Measurements from ENCODE around the gene KCNIP2. TPM values are rescaled to one million over a fixed set of nuclear protein-coding genes. Genes with fewer than 3 reads are reported as not detected.
A peak's percentile ranks its signal among the peaks of the same experiment; 100 is the strongest.

KCNIP2 gene
- total RNA-seq, 4 donors from 2014 or later = 6.1 to 63.9 (median 37.2) TPM

- Histone ChIP-seq H3K27me3 (no peaks in the 10 kb centered on the region), H3K27ac (no peak overlapping the region), H3K4me1 (peaks cover 0 to 52% (median 22%) of the 10 kb centered on the region in 4 donors), H3K9me3 (no peaks in the 10 kb centered on the region), H3K4me3 (no peak overlapping the region), H3K36me3 (peaks cover 0 to 21% (median 0%) of the 10 kb centered on the region in 3 donors)
- TF ChIP-seq EP300 (IDR thresholded peaks at IDR 0.05) (no peak), CTCF (IDR thresholded peaks at IDR 0.05) (no peak), POLR2A (IDR thresholded peaks at IDR 0.05) (no peak)
- no peak for DNase-seq (ENCODE audit: low spot score in 2 of 2)
Measured at GRCh38 chr10:101841826-101842225, 1.8 kb downstream of the KCNIP2 start.

- no peaks in the 10 kb centered on the region for H3K9me3 ChIP-seq
- peak; percentile 52 to 69 for DNase-seq (ENCODE audit: low spot score in 2 of 2)
- H3K27ac ChIP-seq = peak overlapping the region in 1 of 4 donors; percentile 70
- TF ChIP-seq EP300 (IDR thresholded peaks at IDR 0.05) = no peak
- TF ChIP-seq POLR2A (IDR thresholded peaks at IDR 0.05) = no peak
- TF ChIP-seq CTCF (IDR thresholded peaks at IDR 0.05) = peak; percentile 79 to 88 (median 87)
- H3K4me3 ChIP-seq = peak overlapping the region in 3 of 4 donors; percentile 14 to 50 (median 40)
- no peaks in the 10 kb centered on the region for H3K27me3 ChIP-seq
- H3K36me3 ChIP-seq = peaks cover 0 to 12% (median 0%) of the 10 kb centered on the region in 3 donors
- H3K4me1 ChIP-seq = peaks cover 0 to 57% (median 22%) of the 10 kb centered on the region in 4 donors
- 3 to 4% methylated on average over 40 to 46 of the region's 46 CpGs for WGBS, 2 donors
Measured at GRCh38 chr10:101840741-101841453, 2.7 kb downstream of the KCNIP2 start.

DNA sequence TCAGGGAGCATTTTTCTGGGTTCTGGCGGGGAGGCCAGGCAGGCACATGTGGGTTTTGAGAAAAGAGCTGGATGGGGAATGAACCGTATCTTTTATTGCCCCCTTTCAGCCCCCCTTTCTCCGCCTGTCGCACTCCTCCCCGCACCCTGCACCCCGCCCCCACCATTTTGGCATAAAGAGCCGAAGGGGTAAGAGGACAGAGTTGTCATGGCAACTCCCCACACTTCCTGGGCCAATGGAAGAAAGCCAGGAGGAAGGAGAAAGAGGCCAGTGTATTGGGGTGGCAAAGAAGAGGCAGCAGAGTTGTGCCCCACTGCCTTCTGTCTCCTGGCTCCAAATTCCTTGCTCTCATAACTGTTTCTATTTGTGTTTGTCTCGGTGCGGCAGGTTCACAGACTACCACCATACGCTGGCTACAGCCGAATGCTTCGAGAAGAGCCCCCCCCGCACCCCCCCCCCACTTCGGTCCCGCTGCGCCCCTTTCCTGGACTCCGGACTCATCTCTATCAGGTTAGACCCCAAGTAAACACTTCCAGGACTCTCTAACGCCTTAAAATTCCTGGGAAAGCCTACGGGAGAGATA is 3.4 kb downstream of the KCNIP2 start:
- DNase-seq (ENCODE audit: low spot score in 2 of 2) = no peak
- Histone ChIP-seq H3K27ac (peak overlapping the region in 2 of 4 donors; percentile 55 to 70), H3K4me3 (peak overlapping the region in 3 of 4 donors; percentile 40 to 50 (median 40)), H3K4me1 (peaks cover 0 to 59% (median 22%) of the 10 kb centered on the region in 4 donors), H3K36me3 (peaks cover 0 to 5% (median 0%) of the 10 kb centered on the region in 3 donors), H3K27me3 (no peaks in the 10 kb centered on the region), H3K9me3 (no peaks in the 10 kb centered on the region)
- TF ChIP-seq EP300 (IDR thresholded peaks at IDR 0.05) = no peak
- no peak for TF ChIP-seq CTCF (IDR thresholded peaks at IDR 0.05)
- no peak for TF ChIP-seq POLR2A (IDR thresholded peaks at IDR 0.05)
- 1 to 4% methylated on average over 18 of the region's 19 CpGs for WGBS, 2 donors

DNA sequence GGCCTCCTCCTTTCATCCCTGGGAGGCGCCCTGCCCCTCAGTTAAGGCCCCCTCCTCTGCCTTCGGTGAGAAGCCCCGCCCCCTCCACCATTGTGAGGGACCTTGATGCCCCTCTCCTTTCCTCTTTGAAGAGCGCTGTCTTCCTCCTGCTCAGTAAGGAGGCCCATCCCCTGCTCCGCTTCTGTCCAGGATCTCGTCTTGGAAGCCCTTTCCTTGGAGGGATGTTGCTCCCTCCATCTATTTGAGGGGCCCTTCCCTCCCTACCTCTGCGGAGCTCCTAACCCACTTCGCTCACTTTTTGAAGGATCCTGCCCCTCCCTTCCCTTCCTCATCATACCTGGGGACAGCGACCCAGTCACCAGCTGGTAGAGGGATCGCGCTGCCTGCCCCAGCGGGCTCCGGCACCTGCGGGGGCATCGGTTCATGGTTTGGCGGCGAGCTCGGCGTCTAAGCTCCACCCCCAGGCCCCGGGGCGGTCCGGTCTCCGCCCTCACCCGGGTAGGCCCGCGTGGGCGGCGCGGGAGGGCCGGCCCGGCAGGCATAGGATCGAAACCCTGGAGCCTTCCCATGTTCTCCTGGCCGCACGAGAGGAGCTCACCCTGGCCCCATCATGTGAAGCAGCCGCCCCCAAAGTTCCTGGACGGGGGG is 4.1 kb downstream of the KCNIP2 start:
- Histone ChIP-seq H3K27ac (peak overlapping the region in 2 of 4 donors; percentile 55 to 70), H3K36me3 (no peaks in the 10 kb centered on the region), H3K4me1 (peaks cover 0 to 55% (median 22%) of the 10 kb centered on the region in 4 donors), H3K27me3 (no peaks in the 10 kb centered on the region), H3K9me3 (no peaks in the 10 kb centered on the region), H3K4me3 (peak overlapping the region in 3 of 4 donors; percentile 40 to 50 (median 40))
- DNase-seq (ENCODE audit: low spot score in 2 of 2) = no peak
- TF ChIP-seq EP300 (IDR thresholded peaks at IDR 0.05) (no peak), CTCF (IDR thresholded peaks at IDR 0.05) (no peak), POLR2A (IDR thresholded peaks at IDR 0.05) (no peak)
- 13 to 31% methylated on average over 14 to 20 of the region's 36 CpGs for WGBS, 2 donors
